GM12891 (cell line): ENCODE results near the gene NBEA.

Source experiments
- POLR2A ChIP-seq: IDR thresholded peaks from 2 replicates; pipeline ENCODE4 v1.6.1; 2011; ENCODE audit warnings: low read depth, low read length, control low read depth
- POLR2AphosphoS5 ChIP-seq: IDR thresholded peaks from 2 replicates; pipeline ENCODE4 v1.6.1; 2011; ENCODE audit warnings: low read depth, low read length, control low read depth
- POU2F2 ChIP-seq: IDR thresholded peaks from 2 replicates; pipeline ENCODE4 v1.6.1; 2011; ENCODE audit warnings: low read depth, mild to moderate bottlenecking, control low read depth, low read length, moderate library complexity
- SPI1 ChIP-seq: IDR thresholded peaks from 2 replicates; pipeline ENCODE4 v1.6.1; 2011; ENCODE audit warnings: low read depth, low read length, control low read depth
- TAF1 ChIP-seq: IDR thresholded peaks from 2 replicates; pipeline ENCODE4 v1.6.1; 2011; ENCODE audit warnings: low read depth, low read length, control low read depth

- no peak for TF ChIP-seq TAF1
- no peak for TF ChIP-seq POLR2A
- no peak for TF ChIP-seq POLR2AphosphoS5
- TF ChIP-seq POU2F2 = no peak
- TF ChIP-seq SPI1 = no peak
Observed at GRCh38 chr13:35473206-35473775, 531.2 kb downstream of the NBEA start.
